Endothelial cell (in vitro differentiated cells): ENCODE measurements around the gene KTN1. TPM values are rescaled to one million over a fixed set of nuclear protein-coding genes. Genes with fewer than 3 reads are reported as not detected.

Experiments
- DNase-seq: peaks from one replicate; pipeline ENCODE4 v3.0.0; 2021; ENCODE audit warnings: low spot score
- H3K27ac Mint-ChIP-seq: one replicate; pipeline ENCODE4 v1.8.0; 2021; ENCODE audit warnings: mixed read lengths, inconsistent platforms; ENCODE audit not compliant: unreplicated experiment
- H3K27me3 Mint-ChIP-seq: one replicate; pipeline ENCODE4 v1.8.0; 2021; ENCODE audit warnings: mild to moderate bottlenecking, moderate library complexity, mixed read lengths, inconsistent platforms; ENCODE audit not compliant: unreplicated experiment
- H3K36me3 Mint-ChIP-seq: one replicate; pipeline ENCODE4 v1.8.0; 2021; ENCODE audit warnings: mild to moderate bottlenecking, low read depth, mixed read lengths, inconsistent platforms; ENCODE audit not compliant: unreplicated experiment
- H3K4me1 Mint-ChIP-seq: one replicate; pipeline ENCODE4 v1.8.0; 2021; ENCODE audit warnings: mild to moderate bottlenecking, mixed read lengths, inconsistent platforms; ENCODE audit not compliant: unreplicated experiment
- H3K4me3 Mint-ChIP-seq: one replicate; pipeline ENCODE4 v1.8.0; 2021; ENCODE audit warnings: mild to moderate bottlenecking, mixed read lengths, inconsistent platforms; ENCODE audit not compliant: unreplicated experiment
- H3K9me3 Mint-ChIP-seq: one replicate; pipeline ENCODE4 v1.8.0; 2021; ENCODE audit warnings: mixed read lengths, inconsistent platforms; ENCODE audit not compliant: unreplicated experiment
- total RNA-seq: library from RNA; stranded (reverse); fragmentation: NEBNext Ultra II Directional; extraction: Animal tissue kit (Norgen Biotek cat#: 25700); gene quantifications from one replicate; pipeline ENCODE4 v1.2.1, GENCODE V29; 2021; ENCODE audit not compliant: unreplicated experiment
- TF ChIP-seq, protein P1 (sequence below): fragments of 200-600 bp; sonication (generic); IDR thresholded peaks from one replicate; pipeline ENCODE4 v1.5.0; 2021; ENCODE audit warnings: antibody characterized with exemption; ENCODE audit not compliant: unreplicated experiment

The KTN1 gene
- total RNA-seq, 1 donor from 2014 or later, result 220 TPM

DNA sequence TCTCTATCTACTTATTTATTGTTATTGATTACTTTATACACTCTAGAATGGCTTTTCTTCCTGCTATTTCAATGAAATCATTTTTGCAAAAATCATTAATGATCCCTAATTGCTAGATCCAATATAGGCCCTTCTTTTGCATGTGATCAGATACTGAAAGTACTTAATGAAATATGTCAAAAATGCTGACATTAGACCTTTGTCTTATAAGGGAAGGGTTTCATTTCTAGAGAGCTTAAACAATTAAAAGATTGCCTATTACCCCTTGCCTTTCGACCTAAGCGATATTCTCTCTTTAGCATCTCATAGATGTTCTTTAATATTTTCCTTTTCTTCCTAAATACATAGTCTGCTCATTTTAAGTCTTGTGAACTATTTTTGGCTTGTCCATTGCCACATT lies 101.1 kb downstream of the KTN1 start:
- TF ChIP-seq, protein P1, sequence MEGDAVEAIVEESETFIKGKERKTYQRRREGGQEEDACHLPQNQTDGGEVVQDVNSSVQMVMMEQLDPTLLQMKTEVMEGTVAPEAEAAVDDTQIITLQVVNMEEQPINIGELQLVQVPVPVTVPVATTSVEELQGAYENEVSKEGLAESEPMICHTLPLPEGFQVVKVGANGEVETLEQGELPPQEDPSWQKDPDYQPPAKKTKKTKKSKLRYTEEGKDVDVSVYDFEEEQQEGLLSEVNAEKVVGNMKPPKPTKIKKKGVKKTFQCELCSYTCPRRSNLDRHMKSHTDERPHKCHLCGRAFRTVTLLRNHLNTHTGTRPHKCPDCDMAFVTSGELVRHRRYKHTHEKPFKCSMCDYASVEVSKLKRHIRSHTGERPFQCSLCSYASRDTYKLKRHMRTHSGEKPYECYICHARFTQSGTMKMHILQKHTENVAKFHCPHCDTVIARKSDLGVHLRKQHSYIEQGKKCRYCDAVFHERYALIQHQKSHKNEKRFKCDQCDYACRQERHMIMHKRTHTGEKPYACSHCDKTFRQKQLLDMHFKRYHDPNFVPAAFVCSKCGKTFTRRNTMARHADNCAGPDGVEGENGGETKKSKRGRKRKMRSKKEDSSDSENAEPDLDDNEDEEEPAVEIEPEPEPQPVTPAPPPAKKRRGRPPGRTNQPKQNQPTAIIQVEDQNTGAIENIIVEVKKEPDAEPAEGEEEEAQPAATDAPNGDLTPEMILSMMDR, result no peak
- peaks cover 29% of the 10 kb centered on the region for H3K36me3 Mint-ChIP-seq
- no peaks in the 10 kb centered on the region for H3K27me3 Mint-ChIP-seq
- H3K4me1 Mint-ChIP-seq, result no peaks in the 10 kb centered on the region
- no peaks in the 10 kb centered on the region for H3K9me3 Mint-ChIP-seq
- no peak for DNase-seq
- no peak overlapping the region for H3K27ac Mint-ChIP-seq
- no peak overlapping the region for H3K4me3 Mint-ChIP-seq

DNA sequence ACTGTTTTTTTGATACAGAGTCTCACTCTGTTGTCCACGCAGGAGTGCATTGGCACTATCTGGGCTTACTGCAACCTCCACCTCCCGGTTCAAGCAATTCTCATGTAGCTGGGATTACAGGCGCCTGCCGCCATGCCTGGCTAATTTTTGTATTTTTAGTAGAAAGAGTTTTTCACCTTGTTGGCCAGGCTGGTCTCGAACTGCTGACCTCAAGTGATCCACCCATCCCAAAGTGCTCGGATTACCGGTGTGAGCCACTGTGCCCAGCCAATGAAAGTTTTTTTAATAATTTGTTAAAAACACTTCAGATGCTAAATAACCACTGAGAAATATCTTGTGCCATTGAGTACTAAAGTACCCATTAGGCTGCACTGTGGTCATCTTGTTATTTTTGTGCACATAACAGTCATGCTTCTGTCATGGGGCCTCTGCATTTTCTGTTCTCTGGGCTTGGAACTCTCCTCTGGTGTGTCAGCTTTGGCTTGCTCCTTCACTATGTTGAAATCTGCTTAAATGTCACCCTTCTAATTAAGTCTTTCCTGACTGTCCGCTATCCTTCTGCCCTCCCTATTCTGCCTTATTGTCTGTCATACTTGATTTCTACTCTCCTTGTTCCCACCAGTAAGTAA lies 105.1 kb downstream of the KTN1 start:
- peak overlapping the region; percentile 4 for H3K4me3 Mint-ChIP-seq
- no peak for DNase-seq
- TF ChIP-seq, protein P1, result no peak
- no peak overlapping the region for H3K27ac Mint-ChIP-seq
- H3K4me1 Mint-ChIP-seq, result no peaks in the 10 kb centered on the region
- no peaks in the 10 kb centered on the region for H3K9me3 Mint-ChIP-seq
- peaks cover 20% of the 10 kb centered on the region for H3K36me3 Mint-ChIP-seq
- H3K27me3 Mint-ChIP-seq, result no peaks in the 10 kb centered on the region

DNA sequence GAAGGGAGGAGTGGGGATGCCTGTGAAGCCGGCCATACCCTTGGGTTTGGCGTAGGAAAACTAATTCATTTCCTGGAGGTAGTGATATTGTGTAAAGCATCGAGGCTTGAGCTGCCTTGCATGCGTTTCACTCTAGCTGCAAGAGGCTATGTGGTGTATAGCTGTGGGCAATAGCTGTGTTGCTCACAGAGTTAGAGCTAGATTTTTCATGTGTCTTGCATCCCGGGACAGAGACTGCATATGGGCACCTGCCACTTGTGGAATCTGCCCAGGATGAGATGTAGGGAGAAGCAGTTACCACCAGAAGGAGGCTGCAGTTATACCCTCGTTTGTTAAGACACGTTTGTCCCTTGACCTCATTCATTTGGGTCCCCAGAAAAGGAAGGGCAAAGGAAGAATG lies 106.7 kb downstream of the KTN1 start:
- Mint-ChIP-seq H3K9me3 (no peaks in the 10 kb centered on the region), H3K27ac (no peak overlapping the region), H3K4me1 (no peaks in the 10 kb centered on the region), H3K27me3 (no peaks in the 10 kb centered on the region), H3K4me3 (no peak overlapping the region), H3K36me3 (peaks cover 11% of the 10 kb centered on the region)
- no peak for DNase-seq
- TF ChIP-seq, protein P1, result no peak

DNA sequence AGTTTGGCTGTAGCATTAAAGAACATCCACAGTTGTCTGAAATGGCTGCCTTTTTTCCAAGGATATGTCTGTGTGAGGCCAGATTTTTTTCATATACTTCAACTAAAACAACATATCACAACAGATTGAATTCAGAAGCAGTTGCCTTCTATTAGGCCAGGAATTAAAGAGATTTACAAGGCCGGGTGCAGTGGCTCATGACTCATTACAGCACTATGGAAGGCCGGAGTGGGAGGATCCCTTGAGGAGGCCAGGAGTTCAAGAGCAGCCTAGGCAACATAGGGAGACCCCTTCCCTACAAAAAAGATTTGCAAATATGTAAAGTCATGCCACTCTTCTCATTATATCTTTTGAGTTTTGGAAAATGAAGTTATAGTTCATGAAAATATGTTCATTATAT lies 108.6 kb downstream of the KTN1 start:
- H3K4me1 Mint-ChIP-seq, result no peaks in the 10 kb centered on the region
- no peak overlapping the region for H3K4me3 Mint-ChIP-seq
- H3K27me3 Mint-ChIP-seq, result no peaks in the 10 kb centered on the region
- no peak for DNase-seq
- H3K27ac Mint-ChIP-seq, result no peak overlapping the region
- no peaks in the 10 kb centered on the region for H3K9me3 Mint-ChIP-seq
- TF ChIP-seq, protein P1, result no peak
- H3K36me3 Mint-ChIP-seq, result peaks cover 10% of the 10 kb centered on the region

DNA sequence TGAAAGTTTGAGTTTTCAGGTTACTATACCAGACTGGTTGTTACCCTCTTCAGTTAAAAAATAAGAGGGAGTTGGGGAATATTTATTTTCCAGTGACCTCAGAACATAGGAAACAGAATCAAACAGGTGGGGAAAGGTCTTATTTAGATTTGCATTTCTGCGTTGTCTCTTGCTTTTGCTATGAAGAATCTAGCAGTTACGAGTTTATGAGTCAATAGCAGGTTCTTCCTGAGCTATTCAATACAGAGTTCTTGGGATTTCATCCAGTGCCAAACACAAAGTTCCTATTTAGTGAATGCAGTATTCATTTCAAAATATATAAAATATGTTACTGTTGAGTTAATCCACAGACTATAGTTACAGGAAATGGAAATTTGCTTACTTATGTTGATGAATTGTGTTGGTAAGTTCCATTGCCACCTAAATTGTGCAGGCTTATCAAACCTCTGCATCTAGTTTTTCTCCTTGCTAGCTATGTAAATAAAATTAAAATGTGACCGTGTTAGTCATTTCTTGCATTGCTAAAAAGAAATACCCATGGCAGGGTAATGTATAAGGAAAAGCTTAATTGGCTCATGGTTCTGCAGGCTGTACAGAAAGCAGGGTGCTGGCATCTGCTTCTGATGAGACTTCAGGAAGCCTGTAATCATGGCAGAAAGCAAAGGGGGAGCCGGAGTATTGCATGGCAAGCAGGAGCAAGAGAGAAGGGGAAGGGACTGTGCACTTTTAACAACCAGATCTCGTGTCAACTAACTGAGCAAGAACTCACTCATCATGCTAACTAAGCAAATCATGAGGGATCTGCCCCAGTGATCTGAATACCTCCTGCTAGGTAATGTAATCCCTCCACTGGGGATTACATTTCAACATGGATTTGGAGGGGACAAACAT lies 110.2 kb downstream of the KTN1 start:
- H3K4me1 Mint-ChIP-seq, result no peaks in the 10 kb centered on the region
- peaks cover 9% of the 10 kb centered on the region for H3K36me3 Mint-ChIP-seq
- no peak overlapping the region for H3K4me3 Mint-ChIP-seq
- no peaks in the 10 kb centered on the region for H3K27me3 Mint-ChIP-seq
- no peak overlapping the region for H3K27ac Mint-ChIP-seq
- H3K9me3 Mint-ChIP-seq, result no peaks in the 10 kb centered on the region
- DNase-seq, result no peak
- TF ChIP-seq, protein P1, result no peak
